ENCODE results near the gene WWOX.

The WWOX gene

DNA sequence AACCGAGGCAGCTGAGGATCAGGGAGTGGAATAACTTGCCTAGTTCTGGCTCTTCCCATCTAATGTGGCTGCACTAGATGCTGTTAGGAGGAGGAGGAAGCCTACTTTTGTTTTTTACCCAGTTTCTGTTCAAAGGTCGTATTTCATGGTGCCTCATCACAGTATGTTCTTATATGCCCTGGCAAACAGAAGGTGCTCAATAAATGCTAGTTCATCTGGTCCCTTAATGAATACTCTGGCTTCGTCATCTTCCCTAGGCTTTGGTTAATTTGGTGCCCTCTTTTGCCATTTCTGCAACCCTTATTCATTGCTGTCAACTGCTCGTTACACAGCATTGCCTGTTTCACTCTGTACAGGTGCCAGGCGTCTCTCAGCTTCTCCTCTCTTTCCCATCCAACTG lies 151.7 kb downstream of the WWOX start (continued):
- TF ChIP-seq ESRRG (CRISPR knock-in tag; IDR thresholded peaks at IDR 0.05) (no peak), TCF4 (CRISPR knock-in tag; IDR thresholded peaks at IDR 0.05; ENCODE audit: borderline replicate concordance) (no peak), OSR1 (CRISPR knock-in tag; IDR thresholded peaks at IDR 0.05) (no peak), ZNF70 (CRISPR knock-in tag; IDR thresholded peaks at IDR 0.05) (no peak), BACH2 (CRISPR knock-in tag; IDR thresholded peaks at IDR 0.05; ENCODE audit: borderline replicate concordance) (no peak)

DNA sequence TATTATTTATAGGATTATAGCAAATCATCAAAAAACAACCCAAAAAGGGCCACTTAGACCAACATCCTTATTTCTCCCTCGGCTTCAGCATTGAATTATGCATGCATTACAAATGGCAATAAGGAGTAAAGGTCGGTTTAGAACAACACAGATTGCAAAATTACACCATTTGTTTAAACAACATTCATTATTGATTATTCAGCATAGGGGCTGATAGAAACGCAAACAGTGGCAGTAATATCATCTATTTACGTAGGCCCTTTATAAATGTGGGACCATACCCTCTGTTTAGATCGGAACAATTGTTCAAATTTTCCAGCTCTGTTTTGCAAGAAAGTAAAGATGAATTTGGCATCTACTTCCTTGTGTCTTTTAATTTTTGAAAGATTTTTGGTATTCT lies 153.3 kb downstream of the WWOX start:
- no peak for ATAC-seq
- TF ChIP-seq TOX (CRISPR knock-in tag; IDR thresholded peaks at IDR 0.05; ENCODE audit: borderline replicate concordance), result no peak
- no peak for TF ChIP-seq SNAI2 (CRISPR knock-in tag; IDR thresholded peaks at IDR 0.05)

DNA sequence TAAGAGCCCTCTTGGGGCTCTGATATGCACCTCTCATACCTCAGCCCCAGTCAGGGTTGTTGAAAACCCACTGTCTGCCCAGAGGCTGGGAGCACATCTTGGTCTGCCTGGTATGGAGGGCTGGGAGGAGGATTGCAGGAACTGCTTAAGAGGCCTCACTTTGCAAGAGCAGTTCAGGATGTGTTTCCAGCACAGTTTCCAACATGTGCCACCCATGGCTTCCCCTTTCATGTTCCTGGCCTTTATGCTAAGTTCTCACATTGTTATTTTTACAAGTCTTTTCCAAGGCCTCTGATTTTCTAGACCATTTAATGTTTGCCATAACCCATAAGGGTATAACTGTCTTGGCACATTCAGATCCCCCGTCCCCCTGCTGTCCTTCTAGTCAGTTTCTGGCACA lies 155.4 kb downstream of the WWOX start:
- ATAC-seq, result no peak
- TF ChIP-seq ISL1 (CRISPR knock-in tag; IDR thresholded peaks at IDR 0.05) (no peak), GLIS3 (CRISPR knock-in tag; IDR thresholded peaks at IDR 0.05) (no peak), ZNF8 (CRISPR knock-in tag; IDR thresholded peaks at IDR 0.05) (no peak), ZC3H10 (CRISPR knock-in tag; IDR thresholded peaks at IDR 0.05) (no peak), ZFP30 (CRISPR knock-in tag; IDR thresholded peaks at IDR 0.05) (no peak), ESRRG (CRISPR knock-in tag; IDR thresholded peaks at IDR 0.05) (no peak), SNAI2 (CRISPR knock-in tag; IDR thresholded peaks at IDR 0.05) (no peak), TCF4 (CRISPR knock-in tag; IDR thresholded peaks at IDR 0.05; ENCODE audit: borderline replicate concordance) (no peak)
- TF ChIP-seq, protein P1, sequence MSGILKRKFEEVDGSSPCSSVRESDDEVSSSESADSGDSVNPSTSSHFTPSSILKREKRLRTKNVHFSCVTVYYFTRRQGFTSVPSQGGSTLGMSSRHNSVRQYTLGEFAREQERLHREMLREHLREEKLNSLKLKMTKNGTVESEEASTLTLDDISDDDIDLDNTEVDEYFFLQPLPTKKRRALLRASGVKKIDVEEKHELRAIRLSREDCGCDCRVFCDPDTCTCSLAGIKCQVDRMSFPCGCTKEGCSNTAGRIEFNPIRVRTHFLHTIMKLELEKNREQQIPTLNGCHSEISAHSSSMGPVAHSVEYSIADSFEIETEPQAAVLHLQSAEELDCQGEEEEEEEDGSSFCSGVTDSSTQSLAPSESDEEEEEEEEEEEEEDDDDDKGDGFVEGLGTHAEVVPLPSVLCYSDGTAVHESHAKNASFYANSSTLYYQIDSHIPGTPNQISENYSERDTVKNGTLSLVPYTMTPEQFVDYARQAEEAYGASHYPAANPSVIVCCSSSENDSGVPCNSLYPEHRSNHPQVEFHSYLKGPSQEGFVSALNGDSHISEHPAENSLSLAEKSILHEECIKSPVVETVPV (CRISPR knock-in tag; IDR thresholded peaks at IDR 0.05), result no peak
- TF ChIP-seq, protein P2, sequence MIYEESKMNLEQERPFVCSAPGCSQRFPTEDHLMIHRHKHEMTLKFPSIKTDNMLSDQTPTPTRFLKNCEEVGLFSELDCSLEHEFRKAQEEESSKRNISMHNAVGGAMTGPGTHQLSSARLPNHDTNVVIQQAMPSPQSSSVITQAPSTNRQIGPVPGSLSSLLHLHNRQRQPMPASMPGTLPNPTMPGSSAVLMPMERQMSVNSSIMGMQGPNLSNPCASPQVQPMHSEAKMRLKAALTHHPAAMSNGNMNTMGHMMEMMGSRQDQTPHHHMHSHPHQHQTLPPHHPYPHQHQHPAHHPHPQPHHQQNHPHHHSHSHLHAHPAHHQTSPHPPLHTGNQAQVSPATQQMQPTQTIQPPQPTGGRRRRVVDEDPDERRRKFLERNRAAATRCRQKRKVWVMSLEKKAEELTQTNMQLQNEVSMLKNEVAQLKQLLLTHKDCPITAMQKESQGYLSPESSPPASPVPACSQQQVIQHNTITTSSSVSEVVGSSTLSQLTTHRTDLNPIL (CRISPR knock-in tag; IDR thresholded peaks at IDR 0.05; ENCODE audit: low read depth), result no peak

DNA sequence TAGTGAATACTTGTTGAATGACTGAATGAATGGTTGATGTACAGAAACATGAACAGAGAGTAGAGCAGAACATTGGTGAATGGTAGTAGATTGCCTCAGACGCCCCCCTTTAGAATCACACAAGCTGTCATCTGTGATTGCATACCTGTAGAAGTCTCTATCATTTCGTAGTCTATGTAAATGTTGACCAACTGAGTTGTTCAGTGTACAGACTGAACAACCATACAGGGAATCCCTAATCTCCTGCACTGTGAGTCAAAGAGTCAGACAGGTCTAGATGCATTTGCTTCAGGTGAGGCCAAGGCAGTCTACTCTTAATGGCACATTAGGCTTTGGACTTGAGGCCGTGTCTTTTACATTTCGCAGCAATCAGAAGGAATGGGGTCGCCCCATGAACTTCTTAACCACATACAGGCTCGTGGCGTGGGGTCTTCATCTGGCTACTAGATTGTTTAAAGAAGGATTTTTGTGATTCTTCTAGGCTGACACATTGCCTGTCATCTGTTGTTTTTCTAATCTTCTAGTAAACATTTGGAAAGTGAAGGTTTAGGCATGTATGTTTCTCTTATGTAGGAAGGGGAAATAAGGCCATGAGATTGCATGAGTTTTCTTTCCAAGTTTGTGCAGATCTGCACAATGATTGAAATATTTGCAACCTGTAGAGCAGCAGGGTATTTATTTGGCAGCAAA lies 157.4 kb downstream of the WWOX start:
- TF ChIP-seq ISL1 (CRISPR knock-in tag; IDR thresholded peaks at IDR 0.05) (no peak), TCF4 (CRISPR knock-in tag; IDR thresholded peaks at IDR 0.05; ENCODE audit: borderline replicate concordance) (no peak), SNAI2 (CRISPR knock-in tag; IDR thresholded peaks at IDR 0.05) (no peak), OSR1 (CRISPR knock-in tag; IDR thresholded peaks at IDR 0.05) (no peak), ZNF565 (CRISPR knock-in tag; conservative IDR thresholded peaks at IDR 0.05; ENCODE audit: low read depth) (no peak), ZFP3 (CRISPR knock-in tag; IDR thresholded peaks at IDR 0.05) (no peak), ZNF70 (CRISPR knock-in tag; IDR thresholded peaks at IDR 0.05) (no peak), GLIS3 (CRISPR knock-in tag; IDR thresholded peaks at IDR 0.05) (no peak), PPARA (CRISPR knock-in tag; IDR thresholded peaks at IDR 0.05; ENCODE audit: borderline replicate concordance) (no peak), ZNF8 (CRISPR knock-in tag; IDR thresholded peaks at IDR 0.05) (no peak), TOX (CRISPR knock-in tag; IDR thresholded peaks at IDR 0.05; ENCODE audit: borderline replicate concordance) (no peak), ARNTL (CRISPR knock-in tag; IDR thresholded peaks at IDR 0.05; ENCODE audit: borderline replicate concordance, low read depth) (no peak), ESRRG (CRISPR knock-in tag; IDR thresholded peaks at IDR 0.05) (no peak), RARB (CRISPR knock-in tag; IDR thresholded peaks at IDR 0.05) (no peak), BACH2 (CRISPR knock-in tag; IDR thresholded peaks at IDR 0.05; ENCODE audit: borderline replicate concordance) (no peak)
- TF ChIP-seq, protein P1 (CRISPR knock-in tag; IDR thresholded peaks at IDR 0.05), result no peak
- TF ChIP-seq, protein P3, sequence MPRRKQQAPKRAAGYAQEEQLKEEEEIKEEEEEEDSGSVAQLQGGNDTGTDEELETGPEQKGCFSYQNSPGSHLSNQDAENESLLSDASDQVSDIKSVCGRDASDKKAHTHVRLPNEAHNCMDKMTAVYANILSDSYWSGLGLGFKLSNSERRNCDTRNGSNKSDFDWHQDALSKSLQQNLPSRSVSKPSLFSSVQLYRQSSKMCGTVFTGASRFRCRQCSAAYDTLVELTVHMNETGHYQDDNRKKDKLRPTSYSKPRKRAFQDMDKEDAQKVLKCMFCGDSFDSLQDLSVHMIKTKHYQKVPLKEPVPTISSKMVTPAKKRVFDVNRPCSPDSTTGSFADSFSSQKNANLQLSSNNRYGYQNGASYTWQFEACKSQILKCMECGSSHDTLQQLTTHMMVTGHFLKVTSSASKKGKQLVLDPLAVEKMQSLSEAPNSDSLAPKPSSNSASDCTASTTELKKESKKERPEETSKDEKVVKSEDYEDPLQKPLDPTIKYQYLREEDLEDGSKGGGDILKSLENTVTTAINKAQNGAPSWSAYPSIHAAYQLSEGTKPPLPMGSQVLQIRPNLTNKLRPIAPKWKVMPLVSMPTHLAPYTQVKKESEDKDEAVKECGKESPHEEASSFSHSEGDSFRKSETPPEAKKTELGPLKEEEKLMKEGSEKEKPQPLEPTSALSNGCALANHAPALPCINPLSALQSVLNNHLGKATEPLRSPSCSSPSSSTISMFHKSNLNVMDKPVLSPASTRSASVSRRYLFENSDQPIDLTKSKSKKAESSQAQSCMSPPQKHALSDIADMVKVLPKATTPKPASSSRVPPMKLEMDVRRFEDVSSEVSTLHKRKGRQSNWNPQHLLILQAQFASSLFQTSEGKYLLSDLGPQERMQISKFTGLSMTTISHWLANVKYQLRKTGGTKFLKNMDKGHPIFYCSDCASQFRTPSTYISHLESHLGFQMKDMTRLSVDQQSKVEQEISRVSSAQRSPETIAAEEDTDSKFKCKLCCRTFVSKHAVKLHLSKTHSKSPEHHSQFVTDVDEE (CRISPR knock-in tag; IDR thresholded peaks at IDR 0.05), result no peak
- TF ChIP-seq, protein P4, sequence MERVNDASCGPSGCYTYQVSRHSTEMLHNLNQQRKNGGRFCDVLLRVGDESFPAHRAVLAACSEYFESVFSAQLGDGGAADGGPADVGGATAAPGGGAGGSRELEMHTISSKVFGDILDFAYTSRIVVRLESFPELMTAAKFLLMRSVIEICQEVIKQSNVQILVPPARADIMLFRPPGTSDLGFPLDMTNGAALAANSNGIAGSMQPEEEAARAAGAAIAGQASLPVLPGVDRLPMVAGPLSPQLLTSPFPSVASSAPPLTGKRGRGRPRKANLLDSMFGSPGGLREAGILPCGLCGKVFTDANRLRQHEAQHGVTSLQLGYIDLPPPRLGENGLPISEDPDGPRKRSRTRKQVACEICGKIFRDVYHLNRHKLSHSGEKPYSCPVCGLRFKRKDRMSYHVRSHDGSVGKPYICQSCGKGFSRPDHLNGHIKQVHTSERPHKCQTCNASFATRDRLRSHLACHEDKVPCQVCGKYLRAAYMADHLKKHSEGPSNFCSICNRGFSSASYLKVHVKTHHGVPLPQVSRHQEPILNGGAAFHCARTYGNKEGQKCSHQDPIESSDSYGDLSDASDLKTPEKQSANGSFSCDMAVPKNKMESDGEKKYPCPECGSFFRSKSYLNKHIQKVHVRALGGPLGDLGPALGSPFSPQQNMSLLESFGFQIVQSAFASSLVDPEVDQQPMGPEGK (CRISPR knock-in tag; IDR thresholded peaks at IDR 0.05; ENCODE audit: borderline replicate concordance), result no peak
- TF ChIP-seq, protein P2 (CRISPR knock-in tag; IDR thresholded peaks at IDR 0.05; ENCODE audit: low read depth), result no peak
- TF ChIP-seq, protein P5, sequence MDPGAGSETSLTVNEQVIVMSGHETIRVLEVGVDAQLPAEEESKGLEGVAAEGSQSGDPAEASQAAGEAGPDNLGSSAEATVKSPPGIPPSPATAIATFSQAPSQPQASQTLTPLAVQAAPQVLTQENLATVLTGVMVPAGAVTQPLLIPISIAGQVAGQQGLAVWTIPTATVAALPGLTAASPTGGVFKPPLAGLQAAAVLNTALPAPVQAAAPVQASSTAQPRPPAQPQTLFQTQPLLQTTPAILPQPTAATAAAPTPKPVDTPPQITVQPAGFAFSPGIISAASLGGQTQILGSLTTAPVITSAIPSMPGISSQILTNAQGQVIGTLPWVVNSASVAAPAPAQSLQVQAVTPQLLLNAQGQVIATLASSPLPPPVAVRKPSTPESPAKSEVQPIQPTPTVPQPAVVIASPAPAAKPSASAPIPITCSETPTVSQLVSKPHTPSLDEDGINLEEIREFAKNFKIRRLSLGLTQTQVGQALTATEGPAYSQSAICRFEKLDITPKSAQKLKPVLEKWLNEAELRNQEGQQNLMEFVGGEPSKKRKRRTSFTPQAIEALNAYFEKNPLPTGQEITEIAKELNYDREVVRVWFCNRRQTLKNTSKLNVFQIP (CRISPR knock-in tag; IDR thresholded peaks at IDR 0.05; ENCODE audit: borderline replicate concordance, low read depth), result no peak
- ATAC-seq, result no peak

All from SK-N-SH treated with all-trans-retinoic acid at 6 μM for 48 hours (cell line).